Measurements from ENCODE around the gene IFNG-AS1.

Gene IFNG-AS1

DNA sequence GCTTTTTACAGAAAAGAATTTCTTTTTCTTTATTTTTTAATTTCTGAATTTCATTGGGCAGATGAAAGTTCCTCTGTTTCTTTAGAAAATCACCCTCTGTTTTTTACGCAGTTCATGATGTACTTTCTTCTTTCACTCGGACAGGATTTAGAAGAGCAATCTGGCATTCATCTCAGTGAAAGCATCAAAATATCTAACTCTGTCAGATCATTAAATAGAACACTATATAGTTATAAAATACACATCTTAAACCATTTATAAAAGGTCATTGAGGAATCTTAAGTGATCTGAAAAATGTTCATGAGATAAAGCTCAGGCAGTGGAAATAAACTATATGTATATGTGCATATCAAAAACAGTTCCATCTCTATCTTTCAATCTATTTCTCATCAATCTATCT is 3.9 kb downstream of the IFNG-AS1 start (continued):
- TF ChIP-seq, protein P1, sequence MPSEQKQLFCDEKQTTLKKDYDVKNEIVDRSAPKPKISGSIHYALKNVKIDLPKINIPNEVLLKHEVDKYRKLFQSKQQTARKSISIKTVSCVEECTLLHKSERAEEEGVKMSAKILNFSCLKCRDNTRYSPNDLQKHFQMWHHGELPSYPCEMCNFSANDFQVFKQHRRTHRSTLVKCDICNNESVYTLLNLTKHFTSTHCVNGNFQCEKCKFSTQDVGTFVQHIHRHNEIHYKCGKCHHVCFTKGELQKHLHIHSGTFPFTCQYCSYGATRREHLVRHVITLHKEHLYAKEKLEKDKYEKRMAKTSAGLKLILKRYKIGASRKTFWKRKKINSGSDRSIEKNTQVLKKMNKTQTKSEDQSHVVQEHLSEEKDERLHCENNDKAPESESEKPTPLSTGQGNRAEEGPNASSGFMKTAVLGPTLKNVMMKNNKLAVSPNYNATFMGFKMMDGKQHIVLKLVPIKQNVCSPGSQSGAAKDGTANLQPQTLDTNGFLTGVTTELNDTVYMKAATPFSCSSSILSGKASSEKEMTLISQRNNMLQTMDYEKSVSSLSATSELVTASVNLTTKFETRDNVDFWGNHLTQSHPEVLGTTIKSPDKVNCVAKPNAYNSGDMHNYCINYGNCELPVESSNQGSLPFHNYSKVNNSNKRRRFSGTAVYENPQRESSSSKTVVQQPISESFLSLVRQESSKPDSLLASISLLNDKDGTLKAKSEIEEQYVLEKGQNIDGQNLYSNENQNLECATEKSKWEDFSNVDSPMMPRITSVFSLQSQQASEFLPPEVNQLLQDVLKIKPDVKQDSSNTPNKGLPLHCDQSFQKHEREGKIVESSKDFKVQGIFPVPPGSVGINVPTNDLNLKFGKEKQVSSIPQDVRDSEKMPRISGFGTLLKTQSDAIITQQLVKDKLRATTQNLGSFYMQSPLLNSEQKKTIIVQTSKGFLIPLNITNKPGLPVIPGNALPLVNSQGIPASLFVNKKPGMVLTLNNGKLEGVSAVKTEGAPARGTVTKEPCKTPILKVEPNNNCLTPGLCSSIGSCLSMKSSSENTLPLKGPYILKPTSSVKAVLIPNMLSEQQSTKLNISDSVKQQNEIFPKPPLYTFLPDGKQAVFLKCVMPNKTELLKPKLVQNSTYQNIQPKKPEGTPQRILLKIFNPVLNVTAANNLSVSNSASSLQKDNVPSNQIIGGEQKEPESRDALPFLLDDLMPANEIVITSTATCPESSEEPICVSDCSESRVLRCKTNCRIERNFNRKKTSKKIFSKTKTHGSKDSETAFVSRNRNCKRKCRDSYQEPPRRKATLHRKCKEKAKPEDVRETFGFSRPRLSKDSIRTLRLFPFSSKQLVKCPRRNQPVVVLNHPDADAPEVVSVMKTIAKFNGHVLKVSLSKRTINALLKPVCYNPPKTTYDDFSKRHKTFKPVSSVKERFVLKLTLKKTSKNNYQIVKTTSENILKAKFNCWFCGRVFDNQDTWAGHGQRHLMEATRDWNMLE (tag by site-specific recombination; conservative IDR thresholded peaks at IDR 0.05; ENCODE audit: low read depth) = no peak
- no peak for TF ChIP-seq ZNF530 (tag by site-specific recombination; IDR thresholded peaks at IDR 0.05; ENCODE audit: low read depth)

DNA sequence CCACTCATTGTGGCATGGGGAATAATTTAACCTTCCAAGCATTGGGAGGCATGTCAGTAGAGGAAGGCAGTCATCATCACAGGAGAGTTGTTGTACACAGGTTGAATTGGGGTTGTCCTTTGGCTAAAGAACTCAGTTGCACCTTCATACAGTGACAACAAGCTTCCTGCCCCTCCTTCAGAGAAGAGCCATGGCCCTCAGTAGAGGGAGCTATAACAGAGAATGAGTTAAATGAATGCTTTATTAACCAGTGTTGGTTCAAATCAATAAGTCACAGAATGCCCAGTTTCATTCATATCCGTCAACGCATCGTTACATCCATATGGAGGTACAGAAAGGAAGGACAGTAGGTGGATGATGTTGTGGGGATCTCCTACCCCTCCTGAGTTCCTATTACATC is 4.8 kb downstream of the IFNG-AS1 start:
- Histone ChIP-seq H3K4me1 (ENCODE audit: control insufficient read depth, insufficient read depth, low read length) (no peaks in the 10 kb centered on the region), H3K9me3 (ENCODE audit: control insufficient read depth, insufficient read depth, low read depth, low read length) (no peaks in the 10 kb centered on the region), H3K27ac (ENCODE audit: extremely low read depth, low read depth, low read length) (no peak overlapping the region), H3K36me3 (ENCODE audit: control insufficient read depth in 2 of 2, insufficient read depth in 1 of 2, low read length in 2 of 2) (no peaks in the 10 kb centered on the region), H3K4me3 (ENCODE audit: low read depth, low read length) (no peak overlapping the region)
- ChIA-PET CTCF (interaction anchor here (0.5 to 0.9 kb wide), 3 partner anchors 46 to 513 kb away, joined by 3 to 5 read pairs (median 3); no protein-coding TSS in a partner anchor), POLR2A (no interaction called here)
- TF ChIP-seq ZNF146 (tag by site-specific recombination; IDR thresholded peaks at IDR 0.05) = no peak
- no peak for TF ChIP-seq ZSCAN23 (tag by site-specific recombination; IDR thresholded peaks at IDR 0.05)
- no peak for TF ChIP-seq ZNF624 (tag by site-specific recombination; IDR thresholded peaks at IDR 0.05)
- TF ChIP-seq ZNF549 (tag by site-specific recombination; IDR thresholded peaks at IDR 0.05) = no peak
- no peak for TF ChIP-seq ZFP3 (tag by site-specific recombination; IDR thresholded peaks at IDR 0.05; ENCODE audit: low read depth)
- no peak for TF ChIP-seq ZNF654 (tag by site-specific recombination; IDR thresholded peaks at IDR 0.05; ENCODE audit: low read depth)
- TF ChIP-seq ZNF2 (tag by site-specific recombination; IDR thresholded peaks at IDR 0.05) = no peak
- TF ChIP-seq ZNF133 (tag by site-specific recombination; IDR thresholded peaks at IDR 0.05) = no peak
- TF ChIP-seq, protein P2, sequence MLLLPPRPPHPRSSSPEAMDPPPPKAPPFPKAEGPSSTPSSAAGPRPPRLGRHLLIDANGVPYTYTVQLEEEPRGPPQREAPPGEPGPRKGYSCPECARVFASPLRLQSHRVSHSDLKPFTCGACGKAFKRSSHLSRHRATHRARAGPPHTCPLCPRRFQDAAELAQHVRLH (tag by site-specific recombination; IDR thresholded peaks at IDR 0.05) = no peak
- TF ChIP-seq, protein P1 (tag by site-specific recombination; conservative IDR thresholded peaks at IDR 0.05; ENCODE audit: low read depth) = no peak
- no peak for TF ChIP-seq ZBTB8A (tag by site-specific recombination; IDR thresholded peaks at IDR 0.05)
- TF ChIP-seq ZNF157 (tag by site-specific recombination; IDR thresholded peaks at IDR 0.05) = no peak
- no peak for TF ChIP-seq ZNF777 (tag by site-specific recombination; IDR thresholded peaks at IDR 0.05; ENCODE audit: borderline replicate concordance)
